ENCODE data around the gene IL1RAP. TPM values are rescaled to one million over a fixed set of nuclear protein-coding genes. Genes with fewer than 3 reads are reported as not detected.
"Not testable (repeated sequence)": the region's sequence is repeated elsewhere in the genome, so short reads cannot be mapped to it uniquely, and the experiment has no call there.

IL1RAP gene
- 12.3 TPM for total RNA-seq

GRCh38 chr3:190513409-190514370 lies at the start of gene IL1RAP:
TSS of gene IL1RAP (plus strand) at chr3:190514085. CDS start at chr3:190564290, 50,205 bp downstream.
- peak; percentile 96 for DNase-seq

- no peak for DNase-seq
Observed at GRCh38 chr3:190467922-190468321, 46.0 kb upstream of the IL1RAP start.

- not testable (repeated sequence) for DNase-seq
Observed at GRCh38 chr3:190473261-190473660, 40.6 kb upstream of the IL1RAP start.

- DNase-seq, result no peak
Observed at GRCh38 chr3:190481779-190482178, 32.1 kb upstream of the IL1RAP start.

GRCh38 chr3:190485830-190486532 lies 27.9 kb upstream of the IL1RAP start:
- peak; percentile 17 for DNase-seq

- DNase-seq, result no peak
Observed at GRCh38 chr3:190486533-190486864, 27.4 kb upstream of the IL1RAP start.

GRCh38 chr3:190486908-190487607 lies 26.8 kb upstream of the IL1RAP start:
- no peak for DNase-seq

DNA sequence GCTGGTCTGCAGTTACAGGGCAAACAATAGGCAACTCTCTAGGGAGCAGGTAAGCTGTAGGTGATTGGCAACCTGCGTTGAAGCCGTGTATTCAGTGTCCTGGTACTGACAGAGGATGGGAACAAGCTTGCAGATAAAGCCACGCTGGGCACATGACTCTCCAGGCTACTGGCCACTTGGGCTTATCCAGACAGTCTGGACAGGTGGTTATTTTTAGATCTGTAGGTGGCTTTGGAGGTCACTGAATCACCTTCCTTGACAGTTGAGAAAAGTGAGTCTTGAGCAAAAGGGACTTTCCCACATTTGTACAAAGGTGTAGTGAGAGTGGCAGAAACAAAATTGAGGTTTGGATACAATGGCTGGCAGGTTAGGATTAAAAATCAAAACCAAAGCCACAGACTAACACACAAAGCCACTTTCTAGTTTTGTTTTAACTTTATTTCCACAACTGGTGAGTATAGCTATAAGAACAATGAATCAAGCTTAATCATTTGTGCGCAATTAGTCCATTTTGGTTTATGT lies 22.3 kb upstream of the IL1RAP start:
- no peak for DNase-seq

- DNase-seq, result no peak
Observed at GRCh38 chr3:190492129-190492528, 21.8 kb upstream of the IL1RAP start.

- DNase-seq, result no peak
Observed at GRCh38 chr3:190492966-190493365, 20.9 kb upstream of the IL1RAP start.

DNA sequence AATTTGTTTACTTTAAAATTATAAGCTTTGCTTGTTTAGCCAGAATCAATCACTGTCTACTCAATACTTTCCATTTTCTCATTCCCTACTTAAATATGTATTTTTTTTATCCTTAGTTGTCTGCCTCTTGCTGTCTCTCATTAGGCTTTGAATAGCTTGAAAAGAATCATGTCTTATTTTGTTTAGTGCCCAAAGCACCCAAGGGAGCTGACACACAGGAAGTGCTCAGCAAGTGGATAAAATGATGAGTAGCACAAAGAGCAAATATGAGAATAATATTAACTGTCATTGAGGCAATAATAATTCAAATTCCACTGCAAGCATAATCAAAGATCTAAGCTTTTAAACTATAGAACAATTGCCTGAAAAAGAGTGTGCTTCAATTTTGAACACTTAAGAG lies 19.0 kb upstream of the IL1RAP start:
- DNase-seq, result no peak

DNA sequence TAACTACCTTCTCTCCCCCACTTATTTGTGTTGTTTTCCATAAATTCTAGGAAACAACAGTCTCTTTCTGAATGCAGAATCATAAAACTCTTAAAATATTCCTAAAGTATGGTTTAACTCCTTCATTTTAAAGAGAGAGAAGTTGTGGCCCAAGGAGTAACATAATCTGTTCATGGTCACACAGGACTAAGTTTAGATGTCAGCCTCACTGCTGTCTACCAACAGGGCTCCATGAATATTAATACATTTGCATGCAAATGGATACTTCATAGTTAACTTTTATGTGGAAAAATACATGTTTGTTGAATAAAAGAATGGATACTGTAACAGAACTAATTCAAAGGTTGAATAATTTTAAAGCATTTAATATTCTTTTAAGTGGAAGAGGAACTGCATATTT lies 18.5 kb upstream of the IL1RAP start:
- no peak for DNase-seq

- no peak for DNase-seq
Observed at GRCh38 chr3:190495796-190496195, 18.1 kb upstream of the IL1RAP start.

GRCh38 chr3:190496859-190497258 lies 17.0 kb upstream of the IL1RAP start:
- DNase-seq, result no peak

DNA sequence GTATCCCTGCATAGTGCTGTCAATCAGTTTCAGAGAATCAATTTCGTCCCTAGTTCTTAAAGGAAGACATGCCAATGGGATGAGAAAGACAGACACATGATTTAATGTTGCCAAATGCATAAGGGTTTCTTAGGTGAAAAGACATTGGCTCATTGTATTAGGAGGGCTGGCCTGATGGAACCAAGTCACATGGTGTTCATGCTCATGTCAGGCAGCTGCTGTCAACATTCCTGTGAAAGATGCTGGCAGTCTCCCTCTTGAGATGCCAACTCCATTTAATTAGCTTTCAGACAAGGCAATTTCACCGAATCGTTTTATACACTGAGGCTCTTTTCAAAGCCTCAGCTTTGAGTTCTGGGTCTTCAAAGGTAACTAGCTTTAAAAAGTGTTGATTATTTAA lies 16.1 kb upstream of the IL1RAP start:
- peak; percentile 34 for DNase-seq

GRCh38 chr3:190498293-190498692 lies 15.6 kb upstream of the IL1RAP start:
- DNase-seq, result no peak

GRCh38 chr3:190499122-190499521 lies 14.8 kb upstream of the IL1RAP start:
- DNase-seq, result peak; percentile 32

- DNase-seq, result no peak
Observed at GRCh38 chr3:190502946-190503345, 10.9 kb upstream of the IL1RAP start.

- no peak for DNase-seq
Observed at GRCh38 chr3:190504354-190505125, 9.3 kb upstream of the IL1RAP start.

GRCh38 chr3:190505381-190506003 lies 8.4 kb upstream of the IL1RAP start:
- DNase-seq, result no peak

- no peak for DNase-seq
Observed at GRCh38 chr3:190506271-190506670, 7.6 kb upstream of the IL1RAP start.

Measured in tongue (tissue), 2 donors.